GM21529 (cell line): Measurements from ENCODE around the gene TJP3.

Experiments
- ATAC-seq: cut with Tn5 transposase; IDR thresholded peaks from one replicate; pipeline ENCODE4 v1.9.1; 2021; ENCODE audit not compliant: unreplicated experiment

The TJP3 gene

DNA sequence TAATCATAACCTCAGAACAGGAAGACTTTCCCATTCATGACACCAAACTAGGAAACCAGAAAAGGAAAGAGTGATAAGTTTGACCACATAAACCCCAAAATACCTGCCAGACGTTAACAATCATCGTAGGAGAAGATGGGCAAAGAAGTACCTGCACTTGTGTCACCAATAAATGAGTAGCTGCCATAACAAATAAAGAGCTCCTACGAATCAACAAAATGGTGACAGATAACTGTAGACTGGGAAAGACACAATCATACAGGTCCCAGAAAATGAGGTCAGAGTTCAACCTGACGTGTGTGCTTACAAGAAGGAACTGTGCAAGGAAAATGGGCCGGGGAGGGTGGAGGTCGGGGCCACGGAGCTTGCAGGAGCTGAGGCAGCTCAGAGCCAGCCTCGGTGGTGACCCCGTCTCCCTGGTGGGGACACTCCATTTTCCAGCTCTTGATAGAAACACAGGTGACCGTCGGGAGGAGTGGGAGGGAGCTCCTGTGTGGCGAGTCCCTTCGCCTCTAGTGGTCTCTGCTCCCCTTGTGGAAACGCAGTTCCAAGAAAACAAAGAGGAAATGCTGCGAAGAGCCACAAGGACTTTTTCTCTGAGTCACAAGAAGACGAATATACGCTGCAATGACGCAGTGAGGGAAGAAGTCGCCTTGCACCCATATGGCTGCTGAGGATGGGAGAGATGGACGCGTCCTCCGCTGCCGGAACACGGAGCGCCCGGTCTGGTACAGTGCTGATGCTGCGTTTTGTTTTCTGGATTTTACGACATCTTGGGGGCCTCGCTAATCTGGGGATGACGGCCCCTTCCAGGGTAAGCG is 17.4 kb upstream of the TJP3 start:
- ATAC-seq, result no peak

DNA sequence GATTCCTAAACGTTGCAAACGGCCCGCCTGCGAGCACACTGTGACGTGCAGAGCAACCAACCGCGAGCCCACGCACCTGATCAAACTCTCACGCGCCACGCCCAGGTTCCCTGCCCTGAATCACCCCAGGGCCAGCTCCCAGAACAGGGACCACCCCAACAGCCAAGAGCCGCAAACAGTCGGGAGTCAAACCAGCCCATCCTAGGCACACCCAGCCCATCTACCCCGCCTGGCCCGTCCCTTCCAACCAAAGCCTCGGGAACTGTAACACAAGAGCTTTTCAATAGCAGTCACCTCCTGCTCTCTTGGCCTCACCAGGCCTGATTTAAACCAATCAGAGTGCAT is 16.8 kb upstream of the TJP3 start:
- ATAC-seq, result no peak

DNA sequence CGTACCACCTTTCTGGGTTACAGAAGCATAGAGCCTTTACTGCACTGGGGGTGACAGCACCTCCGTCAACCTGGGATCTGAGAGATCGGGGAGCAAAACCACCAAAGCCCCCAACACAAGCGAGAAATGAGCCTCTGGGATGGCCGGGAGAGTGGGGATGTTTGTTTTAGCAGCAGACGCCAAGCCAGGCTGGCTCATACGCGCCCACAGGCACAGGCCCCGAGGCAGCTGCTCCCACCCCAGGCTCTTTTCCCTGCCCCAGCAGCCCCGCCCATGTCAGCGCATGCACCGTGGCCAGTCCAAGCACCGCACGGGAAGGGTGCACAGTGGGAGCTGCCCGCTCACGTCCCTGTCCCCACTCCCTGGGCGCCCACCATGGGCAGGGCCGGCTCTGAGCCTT is 16.5 kb upstream of the TJP3 start:
- no peak for ATAC-seq

DNA sequence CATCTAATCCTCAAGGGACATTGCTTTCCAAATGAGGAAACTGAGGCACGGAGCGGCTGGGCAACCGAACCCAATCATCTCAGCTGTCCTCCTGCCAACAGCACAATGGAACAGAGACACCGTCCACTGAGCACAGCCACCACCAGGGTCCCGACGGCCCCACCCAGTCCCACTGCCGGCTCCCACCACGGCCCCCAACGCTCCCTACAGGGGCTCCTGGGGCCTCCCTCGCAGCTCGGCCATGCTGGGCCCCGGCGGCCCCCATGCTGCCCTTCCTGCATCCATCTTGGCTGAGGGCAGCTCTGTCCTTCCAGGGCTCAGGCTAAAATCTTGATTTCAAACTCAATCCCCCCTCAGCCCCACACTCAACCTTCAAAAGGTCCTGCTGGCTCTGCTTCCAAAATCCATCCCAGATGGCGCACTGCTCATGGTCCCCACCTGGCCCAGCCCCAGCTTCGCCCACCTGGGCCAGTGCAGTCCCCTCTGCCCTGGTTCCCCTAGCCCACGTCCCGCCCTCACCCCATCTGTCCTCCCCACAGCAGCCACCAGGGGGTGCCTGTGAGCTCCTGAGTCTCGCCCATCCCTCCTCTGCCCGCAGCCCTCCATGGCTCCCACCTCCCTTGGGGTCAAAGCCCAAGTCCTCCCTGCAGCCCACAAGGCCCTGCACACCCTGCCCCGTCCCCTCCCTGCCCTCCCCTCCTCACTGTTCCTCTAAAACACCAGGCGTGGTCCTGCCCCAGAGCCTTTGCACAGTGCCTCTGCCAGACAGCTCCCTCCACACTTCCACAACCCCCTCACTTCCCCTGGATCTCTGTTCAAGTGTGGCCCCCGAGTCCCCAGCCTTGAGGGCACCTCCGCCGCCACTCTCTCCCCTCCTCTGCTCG is 15.8 kb upstream of the TJP3 start:
- ATAC-seq, result no peak

DNA sequence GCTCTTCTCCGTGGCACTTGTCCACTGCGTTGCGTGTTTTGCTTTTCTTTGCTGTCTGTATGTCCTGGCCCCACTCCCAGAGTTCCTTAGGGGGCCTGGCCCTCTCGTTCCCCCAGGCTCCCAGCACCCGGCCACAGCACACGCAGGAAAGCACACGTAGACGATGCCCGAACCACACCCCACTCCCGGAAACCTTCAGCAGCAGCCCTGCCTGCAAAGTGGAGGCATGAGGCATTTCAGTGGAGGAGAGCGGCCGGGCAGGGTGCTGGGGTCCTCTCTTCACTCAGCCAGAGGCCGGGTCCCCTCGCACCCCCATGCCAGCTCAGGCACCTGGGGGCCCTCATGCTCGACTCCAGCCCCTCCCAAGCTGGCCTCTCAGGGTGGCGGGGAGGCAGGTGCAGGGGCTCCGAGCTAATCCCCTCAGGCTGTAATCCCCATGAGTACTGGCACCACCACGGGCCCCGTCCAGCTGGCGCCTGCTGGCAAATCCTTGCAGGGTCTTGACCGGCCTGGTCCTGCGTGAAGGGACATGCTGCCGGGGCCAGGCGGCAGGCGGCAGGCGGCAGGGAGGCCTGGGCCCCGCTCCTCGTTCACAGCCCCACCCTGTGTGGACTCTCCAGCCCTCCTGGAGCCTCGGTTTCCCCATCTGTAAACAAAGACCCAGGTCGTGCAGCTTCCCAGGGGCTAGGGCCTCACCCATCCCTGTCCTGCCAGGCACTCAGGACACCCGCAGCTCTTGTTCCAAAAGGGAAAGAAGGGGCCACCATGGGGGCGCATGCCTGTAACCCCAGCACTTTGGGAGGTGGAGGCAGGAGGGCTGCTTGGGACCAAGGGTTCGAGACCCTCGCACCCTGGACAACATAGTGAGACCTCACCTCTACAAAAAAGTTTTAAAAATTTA is 14.9 kb upstream of the TJP3 start:
- no peak for ATAC-seq

DNA sequence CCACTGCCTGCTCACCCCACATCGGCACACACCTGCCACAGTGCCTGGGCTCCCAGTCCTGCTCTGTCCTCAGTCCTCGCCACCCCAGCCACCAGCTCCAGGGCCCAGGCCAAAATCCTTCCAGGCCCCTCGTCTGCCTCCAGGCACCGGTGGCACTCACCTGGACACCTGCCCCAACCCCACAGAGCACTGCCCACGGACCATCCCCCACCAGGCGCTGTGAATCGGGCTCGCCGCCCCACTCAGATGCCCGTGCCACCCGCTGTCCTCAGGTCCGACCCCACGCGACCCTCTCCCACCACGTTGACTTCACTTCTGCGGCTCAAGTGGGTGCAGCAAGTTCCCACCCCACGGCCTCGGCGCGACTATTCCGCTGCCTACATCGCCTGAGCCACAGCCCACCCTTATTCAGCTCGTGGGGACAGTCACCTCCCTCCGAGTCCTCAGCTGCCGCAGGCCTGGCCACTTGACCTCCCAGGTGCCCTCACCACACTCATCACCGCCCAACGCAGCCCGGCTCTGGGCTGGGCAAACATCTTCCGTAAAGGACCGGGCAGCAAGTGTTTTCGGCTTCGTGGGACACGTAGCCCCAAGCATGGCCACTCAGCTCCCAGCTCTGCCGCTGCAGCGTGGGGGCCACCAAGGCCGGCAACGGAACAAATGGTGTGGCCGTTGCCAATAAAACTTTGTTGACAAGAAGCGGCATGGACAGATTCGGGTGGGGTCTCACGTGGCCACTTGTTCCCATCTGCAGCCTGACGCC is 13.6 kb upstream of the TJP3 start:
- no peak for ATAC-seq

DNA sequence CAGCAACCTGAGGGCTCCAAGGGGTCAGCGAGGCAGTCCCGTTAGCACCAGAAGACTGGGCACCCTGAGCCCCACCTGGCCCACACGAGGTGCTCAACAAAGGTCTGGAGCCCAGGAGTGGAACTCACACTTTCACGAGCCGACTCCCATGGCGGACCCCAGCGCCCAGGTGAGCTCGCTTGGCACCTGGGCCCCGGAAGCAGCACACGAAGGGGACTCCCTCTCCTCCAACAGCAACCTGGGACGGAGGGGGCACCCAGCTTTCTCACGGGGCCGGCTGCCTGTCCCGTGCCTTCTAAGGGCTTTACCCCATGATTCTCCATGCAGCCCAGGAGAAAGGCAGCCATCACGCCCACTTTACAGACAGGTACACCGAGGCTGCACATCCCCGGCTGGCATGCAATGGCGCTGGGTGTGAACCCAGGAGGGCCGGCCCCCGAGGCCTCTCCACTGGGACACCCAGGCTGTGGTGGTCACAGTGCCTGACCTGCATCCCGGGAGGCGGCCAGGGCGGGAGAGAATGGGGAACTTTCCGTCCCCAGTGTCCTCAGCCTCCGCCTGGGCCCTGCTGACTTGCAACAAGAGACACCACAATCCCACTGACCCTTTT is 13.0 kb upstream of the TJP3 start:
- no peak for ATAC-seq

DNA sequence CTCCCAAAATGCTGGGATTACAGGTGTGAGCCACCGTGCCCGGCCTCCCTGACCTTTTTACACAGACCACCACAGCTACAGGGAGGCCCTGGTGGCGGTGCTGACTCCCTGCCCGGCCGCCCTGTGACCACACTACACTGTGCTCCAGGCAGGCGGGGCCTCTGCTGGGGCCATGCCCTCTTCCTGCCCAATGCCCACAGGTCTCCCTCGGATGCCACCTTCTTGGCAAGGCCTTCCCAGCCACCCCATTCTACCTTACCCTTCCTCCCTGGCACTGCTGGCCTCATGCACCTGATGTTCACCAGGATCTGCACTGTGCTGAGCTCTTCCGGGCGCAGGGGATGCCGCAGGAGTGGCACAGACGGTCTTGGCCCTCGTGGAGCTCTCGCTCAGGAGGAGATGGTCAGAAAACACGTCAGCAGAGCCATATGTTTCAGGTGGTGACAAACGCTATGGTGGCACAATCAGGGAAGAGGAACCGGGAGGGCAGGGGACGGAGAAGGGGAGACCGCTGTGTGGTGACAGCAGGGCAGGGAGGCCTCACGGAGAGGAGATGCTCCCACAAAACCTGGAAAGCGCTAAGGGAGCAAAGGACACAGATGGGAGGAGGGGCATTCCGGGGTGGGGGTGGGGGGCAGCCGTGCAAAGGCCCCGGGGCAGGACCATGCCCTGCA is 12.1 kb upstream of the TJP3 start:
- ATAC-seq, result no peak

DNA sequence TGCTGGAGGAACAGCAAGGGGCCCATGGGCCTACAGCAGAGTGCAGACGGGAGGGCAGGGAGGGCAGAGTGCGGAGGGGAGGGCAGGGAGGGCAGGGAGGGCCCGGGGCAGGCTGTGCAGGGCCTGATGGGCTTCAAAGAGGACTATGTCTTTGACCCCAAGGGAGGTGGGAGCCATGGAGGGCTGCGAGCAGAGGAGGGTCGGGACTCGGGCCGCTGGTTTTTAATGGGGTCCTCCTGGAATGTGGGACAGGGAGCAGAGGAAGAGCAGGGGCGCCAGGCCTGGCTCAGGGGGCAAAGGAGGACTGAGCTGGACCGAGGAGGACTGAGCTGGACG is 11.6 kb upstream of the TJP3 start:
- ATAC-seq, result no peak

DNA sequence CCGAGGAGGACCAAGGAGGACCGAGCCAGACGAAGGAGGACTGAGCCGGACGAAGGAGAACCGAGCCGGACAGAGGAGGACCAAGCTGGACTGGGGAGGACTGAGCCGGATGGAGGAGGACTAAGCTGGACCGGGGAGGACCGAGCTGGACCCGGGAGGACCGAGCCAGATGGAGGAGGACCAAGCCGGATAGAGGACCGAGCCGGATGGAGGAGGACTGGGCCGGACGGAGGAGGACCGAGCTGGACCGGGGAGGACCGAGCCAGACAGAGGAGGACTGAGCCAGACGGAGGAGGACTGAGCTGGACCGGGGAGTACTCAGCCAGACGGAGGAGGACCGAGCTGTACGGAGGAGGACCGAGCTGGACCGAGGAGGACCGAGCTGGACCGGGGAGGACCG is 11.1 kb upstream of the TJP3 start:
- no peak for ATAC-seq

DNA sequence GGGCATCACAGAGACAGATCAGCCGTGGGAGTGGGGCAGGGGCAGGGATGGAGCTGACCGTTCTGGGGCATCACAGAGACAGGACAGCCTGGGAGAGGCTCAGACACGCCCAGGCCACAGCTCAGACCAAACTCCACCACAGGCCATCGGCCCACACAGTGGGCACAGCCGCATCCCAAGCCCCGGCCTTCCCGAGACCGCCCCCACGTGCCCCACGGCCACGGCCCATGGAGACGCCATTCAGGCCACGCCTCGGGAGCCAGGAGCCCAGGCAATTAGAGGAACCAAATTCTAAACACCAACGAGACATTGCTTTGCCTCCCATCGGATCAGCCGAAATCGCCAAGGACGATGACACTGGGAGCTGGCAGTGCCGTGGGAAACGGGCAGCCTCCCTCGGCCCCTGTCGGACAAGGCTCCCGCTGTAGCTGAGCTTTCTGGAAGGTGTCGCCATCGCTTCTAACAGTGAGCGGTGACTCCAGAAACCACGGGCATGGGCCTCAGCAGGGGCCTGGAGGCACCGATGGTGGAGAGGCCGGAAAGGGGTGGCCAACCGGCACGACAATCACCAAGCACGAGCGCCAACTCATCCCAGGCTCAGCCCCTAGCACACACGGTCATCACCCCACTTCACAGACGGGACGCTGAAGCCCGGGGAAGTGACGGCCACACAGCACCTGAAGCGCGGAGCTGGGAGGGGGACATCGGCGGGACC is 10.4 kb upstream of the TJP3 start:
- no peak for ATAC-seq

DNA sequence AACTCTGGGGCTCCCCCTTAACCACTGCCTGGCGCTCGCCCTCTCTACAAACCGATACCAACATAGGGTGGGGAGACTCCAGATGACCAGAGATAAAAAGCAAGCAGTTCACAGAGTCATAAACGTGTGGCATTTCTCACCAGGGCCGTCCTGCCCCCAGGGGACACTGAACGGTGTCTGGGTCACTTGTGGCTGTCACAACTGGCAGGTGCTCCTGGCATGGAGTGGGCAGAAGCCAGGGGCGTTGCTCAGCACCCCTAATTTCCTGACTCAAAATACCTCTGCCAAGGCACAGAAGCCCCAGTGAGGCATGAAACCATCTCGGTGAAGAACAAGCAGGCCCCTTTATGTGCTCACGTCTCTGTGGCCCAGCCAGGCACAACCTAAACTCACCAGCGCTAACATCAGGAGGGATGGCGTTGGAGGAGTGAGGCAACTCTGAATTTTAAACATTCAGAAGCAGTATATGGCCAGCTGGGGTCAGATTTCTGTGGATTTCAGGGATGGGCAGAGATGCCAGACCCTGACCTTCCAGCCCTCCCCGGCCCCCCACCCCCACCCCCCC is 9.7 kb upstream of the TJP3 start:
- ATAC-seq, result no peak

DNA sequence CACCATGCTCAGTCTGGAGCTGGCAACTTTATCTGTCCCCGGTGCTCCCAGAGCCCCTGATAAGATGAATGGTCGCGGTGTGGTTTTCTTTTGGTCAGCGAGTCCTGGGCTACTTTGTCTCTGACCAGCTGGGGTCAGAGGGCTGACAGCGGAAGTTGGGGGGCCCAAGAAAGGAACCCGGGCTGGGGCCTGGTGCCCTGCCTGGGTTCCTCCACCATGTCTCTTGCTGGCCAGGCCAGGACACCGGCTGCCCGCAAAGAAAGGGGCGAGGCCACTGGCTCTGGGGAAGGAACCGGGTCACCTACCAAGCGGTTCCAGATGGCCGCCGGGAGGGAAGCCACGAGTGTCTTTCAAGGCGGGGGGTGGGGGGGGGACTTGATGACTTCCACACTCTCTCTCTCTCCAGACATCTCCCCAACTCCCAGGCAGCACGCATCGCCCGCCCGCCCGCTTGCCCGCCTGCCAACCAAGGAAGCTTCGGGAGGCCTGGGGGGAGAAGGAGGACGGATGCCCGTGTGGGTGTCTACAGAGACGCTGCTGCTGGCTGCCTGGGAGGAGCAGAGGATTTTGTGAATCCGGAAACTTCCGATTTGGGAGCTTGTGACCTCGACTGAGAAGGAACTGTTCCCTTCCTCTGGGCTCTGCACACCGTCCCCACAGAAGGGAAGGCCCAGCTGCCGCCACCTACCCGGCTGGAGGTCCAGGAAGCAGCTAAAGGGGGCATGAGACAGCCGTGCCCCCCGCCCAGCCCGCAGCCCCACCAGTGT is 9.0 kb upstream of the TJP3 start:
- ATAC-seq, result no peak

DNA sequence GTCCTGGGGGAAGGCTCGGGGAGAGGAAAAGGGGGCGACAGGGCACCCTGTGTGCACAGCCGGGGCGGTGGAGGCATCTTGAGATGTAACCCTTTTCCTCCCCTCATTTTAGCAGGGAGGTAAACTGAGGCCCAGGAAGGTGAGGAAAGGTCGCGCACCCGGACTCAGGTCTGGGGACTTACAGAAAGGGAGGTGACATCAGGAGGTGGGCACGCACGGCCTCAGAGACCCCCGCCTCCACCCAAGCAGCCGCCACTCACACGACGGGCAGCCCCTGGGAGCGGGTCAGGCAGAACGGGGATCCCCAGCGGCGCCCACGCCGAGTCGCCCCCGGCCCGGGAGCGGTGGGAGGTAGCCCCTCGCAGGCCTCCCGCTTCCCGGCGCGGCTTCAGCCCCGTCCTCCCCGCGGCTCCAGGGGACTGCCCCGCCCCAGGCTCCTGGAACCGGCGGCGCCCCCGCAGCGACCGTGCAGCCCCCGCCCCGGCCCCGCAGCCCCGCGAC is 8.4 kb upstream of the TJP3 start:
- ATAC-seq, result peak; percentile 9

DNA sequence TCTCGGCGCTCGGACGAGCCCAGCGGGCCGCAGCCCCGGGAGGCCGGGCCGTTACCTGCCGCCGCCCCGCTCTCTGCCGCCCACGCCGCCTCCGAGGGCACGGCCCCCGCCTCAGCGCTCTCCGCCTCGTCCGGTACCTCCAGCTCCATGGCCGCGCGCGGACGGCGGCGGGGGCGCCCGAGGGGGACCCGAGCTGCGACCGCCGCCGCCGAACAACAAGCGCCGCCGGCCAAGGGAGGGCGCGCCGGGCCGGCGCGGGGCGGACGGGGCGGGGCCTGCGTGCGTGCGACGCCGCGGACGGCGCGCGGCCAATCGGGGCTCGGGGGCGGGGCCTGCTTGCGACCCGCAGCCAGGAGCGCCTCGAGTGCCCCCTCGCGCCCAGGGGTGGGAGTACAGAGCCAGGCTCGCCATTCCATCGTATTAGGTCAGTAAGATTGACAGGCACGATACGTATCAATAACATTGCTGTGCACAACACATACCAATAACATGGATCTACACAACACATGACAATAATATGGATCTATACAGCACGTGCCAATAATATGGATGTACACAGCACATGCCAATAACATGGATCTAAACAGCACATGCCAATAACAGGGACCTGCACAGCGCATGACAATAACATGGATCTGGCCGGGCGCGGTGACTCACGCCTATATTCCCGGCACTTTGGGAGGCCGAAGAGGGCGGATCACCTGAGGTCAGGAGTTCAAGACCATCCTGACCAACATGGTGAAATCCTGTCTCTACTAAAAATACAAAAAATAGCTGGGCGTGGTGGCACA is 7.7 kb upstream of the TJP3 start, which contains the start of gene PIP5K1C:
TSS of gene PIP5K1C (minus strand) at position 227 of the 791 bp plus-strand sequence. CDS start at position 149, 78 bp downstream.
- ATAC-seq, result peak; percentile 77

DNA sequence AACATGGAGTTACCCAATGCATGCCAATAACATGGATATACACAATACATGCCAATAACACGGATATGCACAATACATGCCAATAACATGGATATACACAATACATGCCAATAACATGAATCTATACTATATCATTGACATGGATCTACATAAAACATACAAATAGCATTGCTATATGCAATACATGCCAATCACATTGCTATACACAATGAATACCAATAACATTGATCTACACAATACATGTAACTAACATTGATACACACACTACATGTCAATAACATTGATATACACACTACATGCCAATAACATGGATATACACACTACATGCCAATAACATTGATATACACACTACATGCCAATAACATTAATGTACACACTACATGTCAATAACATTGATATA is 7.0 kb upstream of the TJP3 start:
- no peak for ATAC-seq

DNA sequence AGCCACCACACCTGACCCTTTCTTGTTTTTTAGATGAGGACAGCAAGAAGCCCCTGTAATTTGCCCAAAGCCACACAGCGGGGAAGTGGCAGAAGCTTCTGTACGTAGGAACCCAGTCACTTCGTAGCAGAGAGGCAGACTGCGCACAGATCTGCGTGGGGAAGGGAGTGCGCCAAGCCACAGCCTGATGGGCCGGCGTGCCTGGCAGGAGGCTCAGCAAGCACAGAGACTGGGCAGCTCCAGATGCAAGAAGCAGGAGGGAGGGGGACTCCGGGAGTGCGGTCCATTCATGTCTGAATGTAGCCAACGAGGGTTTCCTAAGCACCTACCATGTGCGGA is 347 bp upstream of the TJP3 start:
- ATAC-seq, result no peak
